T-helper 22 cell (primary cell): Measurements from ENCODE around the gene POR.

Source experiments
- DNase-seq: peaks from one replicate; pipeline ENCODE4 v3.0.0-alpha.2; 2020; ENCODE audit warnings: low read depth

Gene POR

DNA sequence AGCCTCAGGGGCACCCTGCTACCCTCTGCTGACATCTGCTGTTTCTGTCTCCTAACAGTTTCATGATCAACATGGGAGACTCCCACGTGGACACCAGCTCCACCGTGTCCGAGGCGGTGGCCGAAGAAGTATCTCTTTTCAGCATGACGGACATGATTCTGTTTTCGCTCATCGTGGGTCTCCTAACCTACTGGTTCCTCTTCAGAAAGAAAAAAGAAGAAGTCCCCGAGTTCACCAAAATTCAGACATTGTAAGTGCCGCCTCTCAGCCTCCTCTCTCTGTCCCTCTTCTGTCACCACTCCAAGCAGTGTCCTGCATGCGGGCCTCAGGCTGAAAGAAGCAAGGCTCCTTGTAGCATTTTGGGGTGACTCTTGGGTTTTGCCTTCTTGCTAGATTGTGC, 39.0 kb downstream of the POR start:
- DNase-seq, result no peak

DNA sequence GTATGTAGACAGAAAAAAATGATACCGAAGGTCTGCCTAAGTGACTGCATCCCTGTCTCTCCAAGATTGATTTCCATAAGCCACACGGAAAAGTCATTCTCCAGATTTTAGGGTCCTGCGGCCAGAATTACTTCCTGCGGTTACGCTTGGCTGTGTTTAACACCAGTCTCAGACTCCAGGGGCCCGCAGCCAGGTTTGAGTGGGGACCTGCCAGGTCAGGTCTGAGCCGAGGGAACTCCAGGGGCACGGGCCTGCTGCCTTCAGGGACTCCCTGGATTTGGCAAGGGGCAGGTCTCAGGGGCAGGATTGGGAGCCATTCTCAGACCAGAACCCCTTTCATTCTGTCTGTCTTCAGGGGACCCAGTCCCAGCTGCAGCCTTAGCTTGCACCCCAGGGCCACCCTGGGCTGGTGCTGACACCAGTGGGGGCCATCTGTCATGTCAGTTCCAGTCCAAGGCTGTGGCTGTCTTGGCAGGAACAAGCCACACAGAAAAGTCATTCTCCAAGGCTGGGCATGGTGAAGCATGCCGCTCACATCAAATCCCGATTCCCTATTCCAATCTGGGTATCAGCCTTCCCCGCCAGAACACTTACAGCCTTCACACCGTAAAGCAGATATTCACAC, 40.5 kb downstream of the POR start:
- DNase-seq, result no peak

DNA sequence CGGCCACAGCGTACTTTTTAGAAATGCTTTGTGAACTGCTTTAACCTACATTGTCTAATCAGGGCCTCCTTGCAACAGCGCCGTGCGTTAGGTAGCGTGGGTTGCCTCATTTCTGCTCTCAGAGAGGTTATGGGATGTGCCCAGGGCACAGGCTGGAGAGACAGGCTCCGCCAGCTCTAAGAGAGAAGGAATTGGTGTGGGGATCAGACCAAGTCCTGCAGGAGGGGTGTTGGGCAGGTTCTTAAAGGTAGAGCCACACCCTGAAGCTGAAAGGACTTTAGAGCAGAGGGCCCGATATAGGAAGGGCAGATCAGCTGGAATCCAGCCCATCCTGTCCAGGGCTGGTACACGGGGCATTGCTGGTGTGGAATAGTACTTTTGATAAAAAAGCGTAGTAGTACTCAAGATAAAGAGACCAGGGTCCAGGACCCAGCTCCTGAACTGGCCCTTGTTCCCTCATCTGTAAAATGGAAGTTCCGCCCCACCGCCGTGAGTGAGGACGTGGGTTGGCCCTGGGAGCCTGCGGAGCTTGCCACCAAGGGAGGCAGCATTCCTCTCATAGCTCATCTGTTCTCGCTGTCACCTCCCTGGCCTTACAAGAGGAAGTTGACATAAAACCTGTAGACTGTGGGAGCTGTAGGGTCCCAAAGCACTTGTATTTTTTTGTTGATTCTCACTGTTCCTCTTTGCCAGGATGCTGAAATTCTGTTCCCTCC, 42.2 kb downstream of the POR start:
- DNase-seq, result no peak

DNA sequence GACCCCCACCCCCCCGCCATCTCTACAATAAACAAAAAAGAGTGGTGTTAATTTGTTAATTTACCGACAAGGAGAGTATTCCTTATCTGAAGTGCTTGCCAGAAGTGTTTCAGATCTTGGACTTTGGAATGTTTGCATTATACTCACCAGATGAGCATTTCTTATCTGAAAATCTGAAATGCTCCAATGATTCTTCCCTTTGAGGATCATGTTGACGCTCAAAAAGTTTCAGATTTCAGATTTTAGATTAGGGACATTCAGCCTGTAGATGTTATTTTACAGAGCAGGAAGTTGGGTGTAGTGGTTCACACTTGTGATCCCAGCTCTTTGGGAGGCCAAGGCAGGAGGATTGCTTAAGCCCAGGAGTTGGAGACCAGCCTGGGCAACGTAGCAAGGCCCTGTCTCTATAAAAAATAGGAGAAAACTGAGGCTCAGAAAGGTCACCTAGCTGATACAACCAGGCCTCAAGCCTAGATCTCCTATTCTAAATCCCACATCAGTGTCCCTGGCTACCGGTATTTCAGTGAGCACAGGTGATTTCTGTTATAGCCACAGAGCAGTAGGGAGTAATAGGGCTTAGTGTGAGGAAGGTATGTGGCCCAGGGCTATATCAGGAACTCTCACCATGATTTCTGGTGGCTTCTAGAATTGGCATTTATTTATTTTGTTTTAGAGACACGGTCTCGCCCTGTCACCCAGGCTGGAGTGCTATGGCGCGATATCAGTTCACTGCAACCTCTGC, 44.0 kb downstream of the POR start:
- DNase-seq, result no peak

DNA sequence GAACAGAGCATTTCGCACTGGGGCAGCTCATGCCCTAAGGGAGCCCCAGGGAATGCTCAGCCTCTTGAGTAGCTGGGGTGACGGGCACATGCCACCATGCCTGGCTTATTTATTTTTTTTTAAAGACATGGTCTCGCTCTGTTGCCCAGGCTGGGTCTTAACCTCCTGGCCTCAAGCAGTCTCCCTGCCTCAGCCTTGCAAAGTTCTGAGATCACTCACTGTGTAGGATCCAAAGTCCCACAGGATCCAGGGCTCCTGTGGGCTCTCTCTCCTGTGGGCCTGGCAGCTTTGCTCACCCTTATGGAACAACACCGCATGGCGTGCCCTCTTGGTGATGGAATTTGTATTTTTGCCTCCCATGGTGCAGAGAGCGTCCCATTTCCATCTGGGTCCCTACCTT, 45.4 kb downstream of the POR start:
- DNase-seq, result no peak

DNA sequence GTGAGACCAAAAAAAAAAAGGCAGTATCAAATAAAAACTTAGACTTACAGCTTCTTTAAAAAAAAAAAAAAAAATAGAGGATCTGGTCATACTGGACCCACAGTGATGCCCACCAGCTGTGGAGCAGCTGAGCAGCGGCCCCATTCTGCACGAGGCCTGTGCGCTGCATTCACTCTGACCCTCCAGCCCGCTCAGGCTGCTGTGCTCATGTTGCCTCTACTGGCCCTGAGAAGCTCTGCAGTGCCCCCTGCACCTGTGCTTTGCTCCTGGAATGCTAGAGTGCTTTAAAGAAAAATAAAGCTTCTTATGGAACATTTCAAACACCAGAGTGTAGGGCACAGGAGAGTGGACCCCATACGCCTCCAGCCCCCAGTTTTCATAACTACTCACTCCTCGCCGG, 46.3 kb downstream of the POR start:
- no peak for DNase-seq

DNA sequence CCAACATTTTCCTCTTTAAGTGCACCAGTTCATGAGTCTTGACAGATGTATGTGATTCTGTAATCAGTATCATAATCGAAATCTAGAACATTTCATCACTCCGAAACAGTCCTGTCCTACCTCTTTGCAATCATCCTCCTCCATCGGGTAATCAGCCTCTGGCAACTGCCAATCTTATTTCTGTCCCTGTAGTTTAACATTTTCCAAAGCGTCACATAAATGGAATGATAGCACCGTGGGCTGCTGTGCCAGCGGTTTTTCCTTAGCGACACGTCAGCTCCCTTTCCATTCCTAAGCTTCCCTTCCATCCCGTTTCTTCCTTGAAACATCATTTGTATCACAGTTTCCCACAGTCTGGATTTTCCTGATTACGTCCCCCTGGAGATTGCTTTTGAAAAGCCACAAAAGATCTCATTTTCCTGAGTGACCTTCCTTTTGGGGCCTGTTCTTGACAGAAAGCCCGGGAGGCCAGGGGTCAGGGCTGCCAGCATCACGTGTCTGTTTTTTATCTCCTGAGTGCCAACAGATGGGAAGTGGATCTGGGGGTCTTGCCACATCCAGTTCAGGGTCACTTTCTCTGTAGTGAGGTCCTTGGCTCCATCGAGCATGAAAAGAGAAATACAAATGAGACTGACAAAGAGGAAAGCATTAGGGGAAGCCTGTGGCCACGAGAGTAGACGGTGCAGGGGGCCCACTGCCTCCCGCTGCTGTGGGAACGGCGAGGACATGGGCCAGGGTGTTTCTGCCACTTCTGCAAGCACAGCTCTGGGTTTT, 47.8 kb downstream of the POR start:
- DNase-seq, result no peak

DNA sequence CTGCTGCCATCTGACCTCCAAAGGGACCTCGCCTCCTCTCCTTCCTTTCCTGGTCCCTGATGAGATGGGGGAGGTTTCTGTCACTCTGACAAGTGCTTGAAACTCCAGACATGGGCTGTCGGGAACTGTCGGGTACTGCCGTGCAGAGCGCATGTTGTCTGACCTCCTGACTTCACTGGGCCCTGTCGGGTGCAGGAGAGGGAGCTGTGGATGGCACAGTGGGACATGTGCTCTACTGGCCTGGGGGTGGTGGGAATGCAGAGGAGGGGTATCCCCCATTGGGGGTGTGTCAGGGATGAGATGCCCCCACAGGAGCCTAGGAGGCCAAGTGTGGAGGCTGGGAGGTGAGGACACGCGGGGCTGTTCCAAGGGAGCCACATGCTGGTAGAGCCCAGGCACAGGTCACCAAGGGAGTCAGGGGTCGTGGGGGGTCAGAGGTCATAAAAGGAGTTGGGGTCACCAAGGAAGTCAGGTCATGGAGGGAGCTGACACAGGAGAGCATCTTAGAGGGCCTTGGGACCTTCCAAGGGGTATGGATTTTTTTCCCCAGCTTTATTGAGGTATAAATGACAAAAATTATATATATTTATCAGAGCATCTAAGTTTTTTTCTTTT, 48.5 kb downstream of the POR start:
- no peak for DNase-seq

DNA sequence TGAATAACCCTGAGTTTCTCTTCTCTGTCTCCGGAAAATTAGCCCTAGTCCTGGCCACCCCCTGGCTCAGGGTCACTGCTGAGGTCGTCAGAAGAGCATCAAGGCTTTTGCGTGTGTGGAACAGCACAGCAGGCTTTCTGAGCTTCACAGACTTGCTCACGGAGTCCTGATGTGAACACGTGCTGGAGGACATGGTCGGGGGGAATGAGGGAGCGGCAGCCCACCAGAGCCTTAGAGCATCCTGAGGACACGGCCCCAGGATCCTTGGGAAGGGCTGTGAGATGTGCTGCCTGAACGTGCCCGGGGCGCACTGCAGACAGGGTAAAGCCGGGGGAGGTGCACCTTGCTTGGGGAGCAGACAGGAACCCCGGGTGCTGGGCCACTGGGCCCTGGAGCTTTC, 50.7 kb downstream of the POR start:
- no peak for DNase-seq

DNA sequence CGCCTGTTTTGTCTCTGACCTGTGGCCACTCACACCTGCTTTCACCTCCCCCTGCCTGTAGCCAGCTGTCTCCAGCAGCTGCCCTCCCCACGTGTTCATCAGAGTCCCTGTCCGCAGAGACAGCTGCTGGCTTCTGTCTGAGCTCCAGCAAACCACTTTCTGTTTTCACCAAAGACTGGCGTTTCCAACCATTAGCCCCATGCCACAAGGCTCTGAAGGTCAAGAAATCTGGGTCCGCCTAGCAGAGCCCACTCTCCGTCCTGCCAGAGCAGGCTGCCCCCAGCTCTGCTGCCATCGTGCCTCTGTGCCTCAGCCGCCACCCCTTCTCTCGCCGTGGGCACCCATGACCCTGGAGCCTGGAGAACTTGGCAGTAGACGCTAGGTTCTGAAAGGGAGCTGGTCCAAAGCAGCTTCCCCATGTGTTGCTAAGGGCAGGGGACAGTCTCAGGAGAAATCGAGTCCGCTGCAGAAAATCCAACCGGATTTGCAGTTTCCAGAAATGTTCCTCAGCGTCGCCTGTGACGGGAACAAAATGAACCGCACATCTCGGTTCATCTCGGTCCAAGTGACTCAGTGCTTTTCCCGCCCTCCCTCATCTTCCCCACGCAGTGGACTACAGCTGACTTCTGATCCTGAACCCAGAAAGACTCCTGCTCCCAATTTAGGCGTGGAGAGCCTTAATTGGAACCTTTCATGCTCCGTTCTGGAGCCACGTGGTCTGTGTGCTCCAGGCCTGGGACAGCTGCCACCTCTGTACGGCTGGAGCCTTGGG, 51.4 kb downstream of the POR start:
- DNase-seq, result no peak

DNA sequence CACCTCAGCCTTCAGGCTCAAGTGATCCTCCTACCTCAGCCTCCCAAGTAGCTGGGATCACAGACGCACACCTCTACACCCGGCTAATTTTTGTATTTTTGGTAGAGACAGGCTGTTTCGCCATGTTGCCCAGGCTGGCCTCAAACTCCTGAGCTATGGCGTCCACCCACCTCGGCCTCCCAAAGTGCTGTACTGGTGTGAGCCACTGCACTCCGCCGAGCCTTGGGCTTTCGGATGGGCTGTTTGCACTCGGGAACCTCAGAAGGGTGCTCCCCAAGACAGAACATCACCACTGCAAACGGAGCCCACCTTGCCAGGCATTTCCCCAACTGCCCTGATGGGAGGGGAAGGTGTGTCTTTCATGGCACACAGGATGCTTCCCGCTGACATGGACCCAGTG, 52.1 kb downstream of the POR start:
- no peak for DNase-seq

DNA sequence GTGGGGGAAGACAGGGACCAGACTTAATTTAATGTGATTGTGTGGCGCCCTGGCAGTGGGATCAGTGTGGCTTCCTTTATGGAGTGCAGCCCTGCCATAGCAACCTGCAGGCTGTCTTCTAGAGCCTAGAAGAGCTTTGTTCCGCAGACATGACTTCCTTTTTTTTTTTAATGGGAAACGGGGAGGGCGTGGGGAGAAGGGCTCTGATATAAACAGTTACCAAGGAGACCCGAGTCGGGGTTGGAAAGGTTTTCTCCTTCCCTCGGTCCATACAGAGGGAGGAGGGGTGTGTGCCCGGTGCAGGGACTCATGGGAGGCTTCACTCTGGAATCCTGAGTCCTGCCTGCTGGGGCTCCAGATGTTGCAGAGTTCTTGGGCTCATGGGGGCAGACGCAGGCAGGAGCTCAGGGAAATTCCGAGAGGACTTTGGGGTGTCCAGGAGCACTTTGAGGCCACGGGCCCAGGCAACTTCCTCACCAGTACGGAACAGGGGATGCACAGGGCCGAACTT, 52.6 kb downstream of the POR start:
- DNase-seq, result no peak

DNA sequence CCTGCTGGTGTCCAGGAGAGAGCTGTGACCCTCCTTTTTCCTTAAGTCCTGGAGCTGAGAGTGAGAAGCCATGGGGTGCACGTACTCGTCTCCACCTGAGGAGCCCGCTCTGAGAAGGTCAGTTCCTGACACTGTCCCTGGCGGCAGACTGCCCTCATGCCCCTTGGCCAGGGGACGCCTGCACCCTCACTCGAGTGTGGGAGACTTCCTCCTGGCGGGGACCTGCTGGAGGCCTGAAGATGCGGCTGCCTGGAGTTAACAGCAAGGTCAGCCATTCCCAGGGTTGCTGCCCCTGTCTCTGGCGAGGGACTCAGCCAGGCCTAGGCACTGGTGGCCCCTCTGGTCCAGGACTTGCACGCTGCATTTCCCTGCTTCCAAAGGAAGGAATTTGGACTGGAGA, 53.1 kb downstream of the POR start:
- no peak for DNase-seq

DNA sequence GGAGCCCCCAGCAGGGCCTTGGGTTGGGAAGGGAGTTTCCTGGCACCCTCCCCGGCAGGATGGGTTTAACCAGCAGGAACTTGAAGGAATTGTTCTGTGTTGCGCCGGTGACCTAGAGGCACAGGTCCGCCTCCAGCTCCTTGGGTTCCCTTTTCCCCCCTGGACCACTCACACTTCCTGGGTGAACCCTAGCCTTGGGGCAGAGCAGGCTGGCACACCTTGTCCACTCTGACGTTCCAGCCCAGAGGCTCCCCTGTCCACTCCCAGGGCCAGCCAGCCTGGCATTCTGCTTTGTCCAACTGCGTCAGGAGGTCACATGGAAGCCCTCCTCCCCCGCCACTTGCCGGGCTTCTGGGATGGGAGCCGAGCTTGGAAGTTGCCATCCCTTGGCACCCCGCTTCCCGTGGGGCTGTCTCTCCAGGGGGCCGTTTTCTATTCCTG, 53.6 kb downstream of the POR start:
- no peak for DNase-seq

DNA sequence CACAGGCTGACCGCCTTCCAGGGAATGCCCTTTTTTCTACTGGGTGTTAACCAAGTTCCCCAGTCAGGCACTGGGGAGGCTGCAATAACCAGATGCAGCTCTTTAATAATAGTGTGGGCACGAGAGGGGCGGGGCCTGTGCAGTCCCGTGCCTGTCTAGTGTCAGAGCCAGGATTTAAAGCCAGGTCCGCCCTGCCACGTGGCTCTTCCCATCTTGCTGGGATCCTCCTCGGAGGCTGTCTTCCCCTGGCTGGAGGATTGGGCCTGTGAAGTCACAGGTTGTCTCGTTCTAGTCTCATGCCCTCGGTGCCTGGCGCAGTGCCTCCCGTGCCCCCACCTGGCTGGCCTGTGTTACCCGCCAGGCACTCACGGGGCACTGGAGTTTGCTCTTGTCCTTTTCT, 54.2 kb downstream of the POR start:
- DNase-seq, result no peak

DNA sequence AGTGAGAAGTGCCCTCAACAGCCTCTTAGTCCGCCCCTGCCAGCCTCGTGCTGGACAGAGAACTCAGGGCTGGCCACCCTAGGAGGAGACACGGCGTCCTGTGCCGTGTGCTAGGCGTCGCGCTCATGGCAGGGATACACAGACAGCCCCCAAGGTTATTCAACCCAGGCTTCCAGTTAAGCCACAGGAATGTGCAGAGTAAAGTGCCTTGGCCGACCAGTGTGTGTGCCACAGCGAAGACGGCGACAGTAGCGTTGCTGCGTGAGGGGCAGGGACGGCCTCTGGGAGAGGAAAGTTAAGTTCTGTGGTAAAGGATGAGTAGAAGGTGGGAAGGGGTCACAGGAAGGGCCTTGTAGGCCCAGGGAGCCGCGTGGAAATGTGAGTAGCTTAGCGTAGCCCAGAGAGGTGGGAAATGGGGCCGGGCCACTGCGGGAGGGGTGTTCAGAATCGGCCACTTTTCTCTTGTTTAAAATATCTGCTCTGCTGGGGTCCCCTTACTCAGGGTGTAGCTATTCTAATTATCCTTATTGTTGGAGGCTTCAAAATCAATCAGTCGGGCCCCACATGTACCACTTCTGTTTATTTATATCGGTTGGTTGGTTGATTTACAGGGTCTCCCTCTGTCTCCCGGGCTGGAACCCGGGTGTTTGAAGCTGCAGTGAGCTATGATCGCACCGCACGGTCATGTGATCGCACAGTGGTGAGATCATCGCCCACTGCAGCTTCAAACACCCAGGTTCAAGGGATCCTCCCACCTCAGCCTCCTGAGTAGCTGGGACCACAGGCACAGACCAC, 54.9 kb downstream of the POR start:
- DNase-seq, result no peak

DNA sequence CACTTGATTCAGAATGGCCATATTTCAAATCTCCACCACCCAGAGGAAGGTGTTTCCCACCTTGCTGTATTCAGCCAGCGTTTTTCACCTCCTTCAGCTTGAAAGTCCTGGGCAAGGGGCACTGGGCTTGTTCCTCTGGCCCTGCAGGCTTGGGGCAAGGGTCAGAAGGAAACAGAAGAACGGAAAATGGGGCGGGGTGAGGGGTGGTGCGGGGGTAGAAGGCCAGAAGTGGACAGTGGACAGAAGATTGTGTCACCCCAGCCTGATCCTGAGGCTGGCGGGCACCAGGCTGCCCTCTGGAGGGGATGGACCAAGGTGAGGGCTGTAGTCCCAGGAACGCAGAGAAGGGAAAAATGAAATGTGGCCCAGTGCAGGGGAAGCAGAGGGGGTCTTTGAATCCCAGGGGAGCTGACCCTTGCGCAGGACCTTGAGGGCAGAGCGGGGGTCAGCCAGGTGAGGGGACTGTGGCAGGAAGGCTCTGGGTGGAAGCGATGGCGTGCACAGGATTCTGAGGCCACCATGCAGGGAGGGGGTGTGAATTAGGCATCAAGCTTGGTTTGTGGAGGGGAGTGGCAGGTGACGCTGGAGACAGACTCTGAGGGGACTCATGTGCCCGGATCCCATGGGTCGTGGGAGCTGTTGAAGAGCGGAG, 56.5 kb downstream of the POR start:
- no peak for DNase-seq

DNA sequence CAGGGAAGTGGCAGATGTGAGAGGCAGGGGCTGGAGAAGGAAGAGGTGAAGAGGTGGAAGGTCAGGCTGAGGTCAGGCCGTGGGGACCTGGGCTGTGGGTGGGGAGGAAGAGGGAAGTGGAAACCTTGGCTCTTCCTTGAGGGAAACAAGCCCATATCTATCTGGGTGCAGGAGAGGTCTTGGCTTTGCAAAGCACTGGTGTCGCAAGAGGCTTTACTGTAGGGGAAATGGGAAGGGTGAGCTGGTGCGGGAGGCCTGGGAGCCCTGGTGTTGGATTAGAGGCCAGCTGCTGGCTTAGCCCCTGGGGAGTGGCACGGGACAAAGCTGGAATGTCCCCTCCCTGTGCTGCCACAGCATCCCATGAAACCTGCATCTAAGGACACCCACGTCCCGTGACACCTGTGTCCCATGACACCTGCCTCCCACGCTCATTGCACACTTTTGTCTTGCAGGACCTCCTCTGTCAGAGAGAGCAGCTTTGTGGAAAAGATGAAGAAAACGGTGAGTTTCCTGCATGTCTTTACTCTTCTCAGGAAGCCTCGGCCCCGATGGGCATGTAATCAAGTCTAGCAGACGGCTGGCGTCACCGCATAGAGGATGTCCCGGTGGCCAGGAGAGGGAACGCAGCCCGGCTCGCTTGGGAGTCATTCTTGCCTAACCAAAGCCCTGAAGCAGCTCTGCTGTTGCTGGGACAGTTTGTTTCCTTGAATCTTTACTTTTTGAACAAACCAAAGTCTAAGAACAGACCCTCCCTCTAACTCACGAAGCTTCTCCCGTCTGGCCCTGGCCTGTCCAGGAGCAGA, 57.2 kb downstream of the POR start:
- no peak for DNase-seq

DNA sequence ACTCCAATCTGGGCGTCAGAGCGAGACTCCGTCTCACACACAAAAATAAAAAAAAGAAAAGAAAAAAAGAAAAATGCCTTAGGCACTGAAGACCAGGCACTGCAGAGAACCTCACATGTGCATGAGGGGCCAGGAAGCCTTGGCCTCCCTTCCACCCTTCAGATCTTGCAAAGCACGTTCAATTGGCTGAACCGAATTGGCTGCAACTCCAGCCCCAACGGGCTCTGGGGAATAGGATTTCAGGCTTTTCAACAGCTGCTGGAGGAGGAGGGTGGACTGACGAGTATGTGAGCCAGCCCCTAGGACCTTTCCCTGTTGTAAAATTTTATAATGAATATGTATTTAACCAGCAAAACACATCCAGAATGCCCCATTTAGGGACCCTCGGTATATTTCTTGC, 62.8 kb downstream of the POR start:
- DNase-seq, result no peak
